GM19023 (cell line): ENCODE measurements around the gene GRIN1.

Experiments used
- ATAC-seq: cut with Tn5 transposase; IDR thresholded peaks from one replicate; pipeline ENCODE4 v1.9.1; 2021; ENCODE audit warnings: mild to moderate bottlenecking, moderate library complexity; ENCODE audit not compliant: unreplicated experiment

Gene GRIN1

GRCh38 chr9:137189297-137190295 lies 50.6 kb downstream of the GRIN1 start:
- no peak for ATAC-seq

GRCh38 chr9:137190315-137190856 lies 51.4 kb downstream of the GRIN1 start:
- ATAC-seq, result no peak

- ATAC-seq, result no peak
These were observed 52.3 kb downstream of the GRIN1 start for GRCh38 chr9:137191245-137191644.

GRCh38 chr9:137191691-137192447 lies 52.9 kb downstream of the GRIN1 start:
- ATAC-seq, result no peak

- no peak for ATAC-seq
These were observed 53.5 kb downstream of the GRIN1 start for GRCh38 chr9:137192448-137192780.

- ATAC-seq, result no peak
These were observed 53.9 kb downstream of the GRIN1 start for GRCh38 chr9:137192859-137193258.

DNA sequence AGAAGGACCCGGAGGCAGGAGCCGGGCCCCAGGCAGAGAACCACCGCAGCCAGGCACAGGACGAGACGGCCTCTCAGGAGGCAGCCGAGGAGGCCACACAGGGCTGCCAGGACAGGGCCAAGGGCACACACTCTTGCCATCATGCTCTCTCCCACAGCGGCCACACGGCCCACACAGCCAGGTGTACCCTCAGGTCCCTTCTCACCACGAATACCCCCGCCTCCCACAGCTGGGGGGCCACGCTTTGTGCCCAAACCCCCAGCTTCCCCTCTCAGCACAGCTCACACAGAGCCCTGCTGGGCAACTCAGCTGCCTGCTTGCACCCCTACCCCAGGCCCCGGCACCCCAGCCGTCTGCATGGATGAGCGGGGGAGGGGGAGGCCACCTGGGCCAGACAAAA lies 54.8 kb downstream of the GRIN1 start:
- no peak for ATAC-seq

GRCh38 chr9:137194388-137194787 lies 55.4 kb downstream of the GRIN1 start:
- ATAC-seq, result no peak

DNA sequence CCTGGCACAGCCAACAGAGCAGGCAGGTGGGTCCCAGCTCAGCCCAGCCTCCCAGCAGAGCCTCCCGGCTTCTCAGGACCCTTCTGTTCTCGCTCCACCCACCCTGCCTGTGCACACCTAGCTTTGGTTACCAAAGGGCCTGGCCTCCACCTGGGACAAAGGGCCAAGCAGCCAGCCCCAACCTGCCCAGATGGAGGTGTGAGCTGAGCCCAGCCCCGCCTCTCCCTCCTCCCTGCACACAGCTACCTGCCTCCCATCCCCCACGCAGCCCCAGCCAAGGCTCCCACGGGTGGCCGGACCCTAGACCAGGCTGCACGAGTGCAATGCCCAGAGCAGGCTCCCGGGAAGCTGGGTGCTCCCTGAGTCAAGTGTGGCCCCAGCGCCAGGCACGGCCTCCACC lies 56.0 kb downstream of the GRIN1 start:
- ATAC-seq, result no peak

DNA sequence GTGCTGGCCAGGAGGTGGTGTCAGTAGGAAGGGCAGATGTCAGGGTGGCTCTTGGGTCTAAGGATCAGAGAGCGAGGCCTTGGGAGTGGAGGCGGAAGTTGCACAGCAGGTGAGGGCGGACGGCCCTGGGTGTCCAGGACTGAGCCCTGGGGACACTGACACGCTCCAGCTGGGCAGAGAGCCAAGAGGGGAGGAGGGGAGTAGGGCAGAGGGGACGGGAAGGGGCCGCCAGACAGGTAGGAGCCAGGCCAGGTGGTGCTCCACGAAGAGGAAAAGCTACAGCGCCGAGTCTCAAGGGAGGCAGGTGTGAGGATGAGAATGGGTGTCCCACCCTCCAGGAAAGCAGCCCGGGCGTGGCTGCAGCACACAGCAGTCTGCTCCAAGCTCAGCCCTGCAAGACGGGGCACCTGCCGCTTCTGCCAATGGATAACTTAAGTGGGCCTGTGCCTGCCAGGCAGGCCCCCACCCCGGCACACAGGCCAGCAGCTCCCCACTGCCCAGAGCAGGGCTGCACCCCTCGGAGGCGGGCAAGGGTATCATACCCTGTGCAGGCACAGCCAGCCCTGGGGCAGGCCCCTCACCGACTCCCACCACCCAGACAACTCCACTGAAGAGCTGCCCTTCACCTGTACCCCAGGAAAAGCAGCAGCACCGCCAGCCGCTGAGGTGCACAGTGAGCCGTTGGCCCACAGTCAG lies 56.7 kb downstream of the GRIN1 start:
- ATAC-seq, result no peak

- no peak for ATAC-seq
These were observed 59.3 kb downstream of the GRIN1 start for GRCh38 chr9:137198051-137198901.

- no peak for ATAC-seq
These were observed 59.9 kb downstream of the GRIN1 start for GRCh38 chr9:137198902-137199283.

GRCh38 chr9:137199411-137200121 lies 60.6 kb downstream of the GRIN1 start:
- no peak for ATAC-seq

DNA sequence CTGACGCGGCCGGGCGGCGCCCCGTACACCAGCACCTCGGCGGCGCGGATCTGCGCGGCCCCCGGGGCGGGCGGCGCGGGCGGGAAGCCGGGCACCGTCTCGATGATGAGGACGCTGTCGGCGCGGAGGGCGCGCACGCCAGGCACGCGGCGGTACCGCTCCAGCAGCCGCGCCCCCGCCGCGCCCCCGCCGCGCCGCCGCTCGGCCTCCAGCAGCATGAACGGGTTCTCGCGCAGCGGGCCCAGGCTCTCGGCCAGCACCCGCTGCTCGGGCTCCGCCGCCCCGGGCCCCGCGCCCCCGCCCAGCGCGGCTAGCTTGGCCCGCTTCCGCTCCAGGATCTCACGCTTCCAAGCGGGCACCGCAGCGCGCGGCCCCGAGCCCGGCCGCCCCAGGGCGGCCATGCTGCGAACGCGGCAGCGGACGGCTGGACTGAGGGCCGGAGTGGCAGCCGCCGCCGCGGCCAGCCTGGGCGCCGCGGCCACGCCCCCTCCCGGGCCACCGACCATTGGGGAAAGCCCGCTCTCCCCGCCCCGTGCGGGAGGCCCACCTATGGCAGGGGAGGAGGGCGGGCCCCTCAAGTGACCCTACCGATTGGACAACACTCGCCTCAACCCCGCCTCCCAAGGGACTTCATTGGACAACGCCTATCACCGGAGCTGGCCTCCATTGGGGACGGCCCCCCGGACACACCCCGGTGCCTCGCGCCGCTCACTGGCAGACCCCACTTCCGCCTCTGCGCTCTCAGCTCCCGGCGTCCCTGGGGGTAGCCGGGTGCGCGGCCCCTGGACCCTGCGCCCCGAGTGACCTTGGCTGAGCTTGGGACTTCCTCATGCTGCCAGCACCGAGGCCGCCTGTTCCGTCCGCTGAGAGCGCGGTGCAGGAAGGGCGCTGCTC lies 61.6 kb downstream of the GRIN1 start, which contains the start of gene TPRN:
Gene TPRN, minus strand, starts transcription at position 431 of the 894 bp plus-strand sequence. Its CDS starts 30 bp downstream, at position 401.
- peak; percentile 87 for ATAC-seq

DNA sequence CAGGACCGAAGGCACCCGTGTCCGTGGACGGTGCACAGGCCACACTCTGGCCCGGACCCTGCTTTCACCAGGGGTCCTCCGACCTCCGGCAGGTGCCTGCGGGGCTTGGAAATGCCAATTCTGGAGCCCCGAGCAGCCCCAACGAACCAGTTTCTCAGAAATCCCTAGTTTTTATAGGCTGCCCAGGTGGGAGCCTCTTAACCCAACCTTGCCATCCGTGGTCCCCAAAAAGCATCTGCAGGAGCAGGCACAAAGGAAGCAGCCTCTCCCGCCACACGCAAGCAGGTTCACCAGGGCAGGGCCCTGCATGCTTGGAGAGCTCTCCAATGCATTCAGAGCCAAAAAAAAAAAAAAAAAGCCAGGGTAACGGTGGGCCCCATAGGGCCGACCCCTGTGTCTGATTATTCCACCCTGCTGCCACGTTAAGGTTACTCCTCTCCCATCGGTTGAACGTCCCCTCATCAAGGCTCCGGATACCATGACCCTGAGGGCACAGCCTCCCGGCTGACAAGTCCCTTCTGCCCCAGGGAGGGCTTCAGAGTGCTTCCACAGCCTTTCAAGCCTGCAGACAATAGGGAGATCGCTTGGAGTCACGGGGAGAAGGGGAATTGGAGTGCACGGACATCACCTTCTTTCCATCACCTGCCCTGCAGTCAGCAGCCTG lies 62.4 kb downstream of the GRIN1 start:
- ATAC-seq, result no peak

- no peak for ATAC-seq
These were observed 64.0 kb downstream of the GRIN1 start for GRCh38 chr9:137202966-137203365.

DNA sequence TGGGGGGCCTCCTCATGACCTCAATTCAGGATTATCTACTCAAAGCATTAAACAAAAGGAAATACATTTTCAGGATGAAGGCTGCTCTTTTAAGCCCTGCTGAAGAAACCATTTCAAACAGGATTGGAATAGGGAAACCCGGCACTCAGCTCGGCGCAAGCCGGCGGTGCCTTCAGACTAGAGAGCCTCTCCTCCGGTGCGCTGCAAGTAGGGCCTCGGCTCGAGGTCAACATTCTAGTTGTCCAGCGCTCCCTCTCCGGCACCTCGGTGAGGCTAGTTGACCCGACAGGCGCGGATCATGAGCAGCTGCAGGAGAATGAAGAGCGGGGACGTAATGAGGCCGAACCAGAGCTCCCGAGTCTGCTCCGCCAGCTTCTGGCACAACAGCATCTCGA lies 65.8 kb downstream of the GRIN1 start:
- no peak for ATAC-seq
